Pulmonary artery endothelial cell (primary cell): Measurements from ENCODE around the gene NET1. TPM values are rescaled to one million over a fixed set of nuclear protein-coding genes. Genes with fewer than 3 reads are reported as not detected.
"Not testable (repeated sequence)": the region's sequence is repeated elsewhere in the genome, so short reads cannot be mapped to it uniquely, and the experiment has no call there.

Experiments
- DNase-seq: peaks from one replicate; pipeline ENCODE4 v3.0.0-alpha.2; 2011; ENCODE audit warnings: low read depth, low spot score
- total RNA-seq: library from RNA; depleted of rRNA; stranded (reverse); fragments of >200 nt; gene quantifications from 2 replicates; pipeline ENCODE4 v1.2.3, GENCODE V29; 2014

Gene NET1
- total RNA-seq, 1 donor from 2014 or later: 35.3 TPM

- no peak for DNase-seq
Observed at GRCh38 chr10:5396556-5397300, 15.6 kb upstream of the NET1 start.

DNA sequence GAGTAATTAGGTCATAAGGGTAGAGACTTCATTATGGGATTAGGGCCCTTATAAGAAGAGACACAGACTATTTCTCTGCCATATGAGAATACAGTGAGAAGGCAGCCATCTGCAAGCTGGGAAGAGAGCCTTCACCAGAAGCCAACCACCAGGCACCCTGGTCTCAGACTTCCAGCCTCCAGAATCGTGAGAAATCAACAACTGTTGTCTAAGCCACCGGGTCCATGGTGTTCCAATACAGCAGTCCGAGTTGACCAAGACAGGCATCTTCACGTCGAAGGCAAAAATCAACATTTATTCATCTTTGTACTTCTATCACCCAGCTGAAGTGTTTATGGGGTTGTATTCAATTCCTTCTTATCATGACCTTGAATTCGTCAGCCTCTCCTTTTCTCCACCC, 13.0 kb upstream of the NET1 start:
- no peak for DNase-seq

DNA sequence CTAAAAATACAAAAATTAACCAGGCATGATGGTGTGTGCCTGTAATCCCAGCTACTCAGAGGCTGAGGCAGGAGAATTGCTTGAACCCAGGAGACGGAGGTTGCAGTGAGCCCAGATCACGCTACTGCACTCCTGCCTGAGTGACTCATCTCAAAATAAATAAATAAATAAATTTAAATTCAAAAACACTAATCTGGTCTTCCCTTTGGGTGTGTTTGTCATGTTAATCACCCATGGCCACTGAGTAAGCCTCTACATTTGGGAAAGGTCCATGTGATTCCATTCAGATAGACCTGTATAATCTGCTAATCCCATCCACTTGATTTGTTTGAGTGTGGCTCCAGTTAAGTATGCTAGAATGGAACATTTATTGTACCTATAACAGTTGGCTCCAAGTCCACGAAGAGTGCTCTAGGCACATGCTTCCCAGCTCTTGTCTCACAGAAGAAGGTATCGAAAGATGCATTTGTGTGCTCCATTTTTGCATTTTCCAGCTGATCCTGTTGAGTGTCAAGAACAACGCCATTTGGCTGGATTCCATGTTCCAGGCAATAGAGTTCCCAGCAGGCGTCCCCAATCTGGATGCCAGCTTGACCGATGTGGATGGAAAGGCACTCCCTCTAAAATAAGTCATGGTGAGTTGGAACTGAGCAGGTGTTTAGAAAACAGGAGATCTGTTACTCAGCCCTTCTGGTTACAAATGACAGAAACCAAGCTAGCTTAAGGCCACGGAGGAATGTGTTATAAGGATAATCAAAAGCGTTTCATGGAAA, 11.7 kb upstream of the NET1 start:
- DNase-seq: no peak

- DNase-seq: no peak
Observed at GRCh38 chr10:5402798-5403197, 9.6 kb upstream of the NET1 start.

GRCh38 chr10:5404208-5405041, 7.9 kb upstream of the NET1 start, which contains the start of gene TUBAL3:
Gene TUBAL3, minus strand, starts transcription at chr10:5404828. Its CDS starts 36 bp downstream, at chr10:5404792.
- no peak for DNase-seq

DNA sequence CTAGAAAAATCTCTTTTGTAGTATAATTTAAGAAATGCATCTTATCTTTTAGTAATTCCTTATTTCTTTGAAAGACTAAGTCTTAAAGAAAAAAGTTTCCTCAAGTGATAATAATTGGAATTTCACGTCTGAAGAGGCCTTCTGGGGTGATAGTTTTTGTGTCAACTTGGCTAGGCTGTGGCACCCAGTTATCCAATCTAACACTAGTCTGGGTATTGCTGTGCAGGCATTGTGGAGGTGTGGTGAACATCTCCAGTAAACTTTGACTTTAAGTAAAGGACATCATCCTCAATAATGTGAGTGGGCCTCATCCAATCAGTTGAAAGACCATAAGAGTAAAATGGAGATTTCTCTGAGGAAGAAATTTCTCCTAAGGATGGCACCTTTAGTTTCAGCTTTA, 5.4 kb upstream of the NET1 start:
- no peak for DNase-seq

DNA sequence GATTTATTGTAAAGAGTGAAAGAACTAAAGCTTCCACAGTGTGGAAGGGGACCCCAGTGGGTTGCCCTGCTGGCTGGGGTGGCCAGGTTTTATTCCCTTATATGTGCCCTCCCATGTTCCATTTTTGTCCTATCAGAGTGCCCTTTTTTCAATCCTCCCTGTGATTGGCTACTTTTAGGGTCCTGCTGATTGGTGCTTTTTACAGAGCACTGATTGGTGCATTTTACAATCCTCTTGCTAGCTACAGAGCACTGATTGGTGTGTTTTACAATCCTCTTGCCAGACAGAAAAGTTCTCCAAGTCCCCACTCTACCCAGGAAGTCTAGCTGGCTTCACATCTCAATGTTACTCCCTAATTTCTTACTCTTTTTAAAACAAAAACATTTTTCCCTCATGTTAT, 1.6 kb upstream of the NET1 start:
- DNase-seq: not testable (repeated sequence)

DNA sequence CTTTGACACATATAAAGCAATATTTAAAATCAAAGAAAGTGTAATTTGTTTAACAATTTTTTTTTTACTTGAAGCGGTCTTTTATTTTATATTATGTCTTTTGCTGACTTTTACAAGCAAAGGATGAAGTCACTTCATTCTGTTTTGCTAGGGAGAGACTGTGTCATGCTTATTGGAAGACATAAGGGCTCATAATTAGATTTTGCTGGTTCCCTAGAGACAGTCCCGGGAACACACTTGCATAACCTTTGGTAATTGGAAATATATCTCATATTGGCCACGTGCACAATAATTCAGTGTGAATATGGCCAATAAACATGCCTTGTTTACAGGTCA, 448 bp upstream of the NET1 start:
- no peak for DNase-seq

DNA sequence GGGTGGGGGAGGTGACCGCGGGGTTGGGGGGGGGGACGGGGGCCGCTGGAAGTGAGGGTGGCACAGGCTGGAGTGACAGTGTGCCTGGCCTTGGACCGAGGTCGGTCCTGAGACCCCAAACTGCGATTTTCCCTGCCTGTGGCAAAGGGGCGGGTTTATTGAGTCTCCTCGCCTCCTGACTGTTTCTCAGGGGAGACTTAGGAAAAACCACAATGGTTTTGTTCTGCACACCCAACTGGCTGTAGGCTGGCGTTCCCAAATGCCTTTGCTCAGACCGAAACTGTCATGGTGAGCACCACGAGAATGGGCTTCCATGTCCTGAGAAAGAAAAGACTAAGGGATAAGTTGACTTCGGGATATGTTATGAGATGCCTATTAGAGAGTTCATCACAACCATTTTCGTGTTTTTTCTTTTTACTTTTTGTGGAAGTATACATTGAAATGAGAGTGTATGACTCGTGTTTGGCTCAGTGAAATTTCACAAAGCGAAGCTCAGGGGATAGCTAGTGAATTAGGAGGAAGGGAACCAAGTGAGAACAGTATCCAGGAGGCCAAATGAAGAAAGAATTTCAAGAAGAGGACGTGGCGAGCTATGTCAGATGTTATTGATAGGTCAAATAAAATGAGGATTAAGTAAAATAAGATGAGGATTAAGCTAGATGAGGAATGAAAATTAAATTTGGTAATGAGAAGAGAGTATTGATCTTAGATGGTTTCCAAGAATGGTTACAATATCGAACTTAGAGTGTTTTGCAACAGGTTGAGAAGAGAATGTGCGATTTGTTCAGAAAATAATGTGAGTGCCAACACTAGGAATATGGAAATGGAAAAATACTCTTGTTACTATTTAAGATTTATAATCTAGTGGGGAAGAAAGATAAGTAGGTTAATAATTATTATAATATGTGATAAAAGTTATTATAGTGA, 918 bp downstream of the NET1 start:
- no peak for DNase-seq

GRCh38 chr10:5416981-5417380, 4.6 kb downstream of the NET1 start:
- no peak for DNase-seq

DNA sequence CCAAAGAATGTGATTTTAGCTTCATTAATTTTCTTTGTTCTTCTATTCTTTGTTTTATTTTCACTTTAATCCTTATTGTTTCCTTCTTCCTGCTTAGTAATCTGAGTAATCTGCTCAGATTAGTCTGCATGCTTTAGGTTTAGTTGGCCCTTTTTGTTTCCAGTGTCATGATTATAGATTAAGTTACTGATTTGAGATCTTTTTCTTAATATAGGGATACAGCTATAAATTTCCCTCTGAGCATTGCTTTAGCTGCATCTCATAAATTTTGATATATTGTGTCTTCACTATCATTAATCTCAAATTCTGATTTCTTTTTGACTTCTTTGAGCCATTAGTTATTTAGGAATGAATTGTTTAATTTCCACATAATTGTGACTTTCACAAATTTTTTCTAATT, 6.2 kb downstream of the NET1 start:
- DNase-seq: no peak

GRCh38 chr10:5419466-5420094, 7.2 kb downstream of the NET1 start:
- DNase-seq: no peak

DNA sequence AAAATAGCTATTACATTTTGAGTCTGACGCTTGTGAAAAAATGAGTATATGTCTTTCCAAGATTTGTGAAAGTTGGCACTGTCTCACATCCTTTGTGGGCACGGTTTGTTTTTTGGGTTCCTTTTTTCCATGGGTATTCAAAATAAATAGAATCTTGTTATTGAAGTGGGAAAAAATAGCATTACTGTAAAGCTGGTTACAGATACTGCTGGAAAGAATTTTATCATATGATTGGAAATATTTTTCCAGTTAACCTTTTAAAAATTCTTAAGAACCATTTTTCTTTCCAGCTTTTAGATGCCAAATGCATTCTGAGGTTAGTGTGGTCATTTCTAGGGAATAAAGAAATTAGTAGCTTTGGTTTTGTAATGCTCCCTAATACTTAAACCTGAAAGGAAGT, 11.4 kb downstream of the NET1 start:
- DNase-seq: no peak

DNA sequence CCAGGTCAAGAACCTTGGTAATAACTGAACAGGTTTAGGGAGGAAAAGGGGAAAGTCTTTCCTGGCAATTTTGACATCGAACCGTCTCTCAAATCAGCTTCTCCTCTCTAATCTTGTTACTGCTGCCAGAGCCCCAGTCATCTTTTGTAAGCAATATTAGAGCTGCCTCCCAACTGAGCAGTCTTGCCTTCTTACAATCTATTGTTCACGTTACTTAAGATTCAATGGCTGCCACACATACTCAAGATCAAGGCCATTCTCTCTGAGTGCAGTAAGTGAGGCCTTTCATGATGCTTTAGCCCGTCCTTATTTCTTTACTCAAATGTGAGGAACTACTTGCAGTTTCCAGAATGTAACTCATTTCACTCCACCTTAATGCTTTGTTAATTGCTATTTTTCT, 12.4 kb downstream of the NET1 start:
- DNase-seq: no peak

- DNase-seq: no peak
Observed at GRCh38 chr10:5428133-5428532, 15.8 kb downstream of the NET1 start.

DNA sequence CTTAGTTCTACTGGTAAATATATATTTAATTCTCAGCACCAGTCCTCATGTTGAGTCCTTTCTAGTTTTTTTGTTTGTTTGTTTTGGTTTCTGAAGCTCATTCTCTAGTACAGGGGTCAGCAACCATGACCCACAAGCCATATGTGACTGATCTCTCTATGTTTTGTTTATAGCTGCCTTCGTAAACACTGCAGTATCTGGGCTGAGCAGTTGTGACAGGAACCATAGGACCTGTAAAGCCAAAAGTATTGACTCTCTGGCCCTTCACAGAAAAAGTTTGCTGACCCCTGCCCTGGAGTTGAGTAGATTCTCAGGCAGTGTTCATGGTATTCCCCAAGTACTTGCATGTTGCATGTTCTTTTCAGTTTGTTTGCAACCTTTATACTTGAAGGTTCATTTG, 20.8 kb downstream of the NET1 start:
- no peak for DNase-seq

DNA sequence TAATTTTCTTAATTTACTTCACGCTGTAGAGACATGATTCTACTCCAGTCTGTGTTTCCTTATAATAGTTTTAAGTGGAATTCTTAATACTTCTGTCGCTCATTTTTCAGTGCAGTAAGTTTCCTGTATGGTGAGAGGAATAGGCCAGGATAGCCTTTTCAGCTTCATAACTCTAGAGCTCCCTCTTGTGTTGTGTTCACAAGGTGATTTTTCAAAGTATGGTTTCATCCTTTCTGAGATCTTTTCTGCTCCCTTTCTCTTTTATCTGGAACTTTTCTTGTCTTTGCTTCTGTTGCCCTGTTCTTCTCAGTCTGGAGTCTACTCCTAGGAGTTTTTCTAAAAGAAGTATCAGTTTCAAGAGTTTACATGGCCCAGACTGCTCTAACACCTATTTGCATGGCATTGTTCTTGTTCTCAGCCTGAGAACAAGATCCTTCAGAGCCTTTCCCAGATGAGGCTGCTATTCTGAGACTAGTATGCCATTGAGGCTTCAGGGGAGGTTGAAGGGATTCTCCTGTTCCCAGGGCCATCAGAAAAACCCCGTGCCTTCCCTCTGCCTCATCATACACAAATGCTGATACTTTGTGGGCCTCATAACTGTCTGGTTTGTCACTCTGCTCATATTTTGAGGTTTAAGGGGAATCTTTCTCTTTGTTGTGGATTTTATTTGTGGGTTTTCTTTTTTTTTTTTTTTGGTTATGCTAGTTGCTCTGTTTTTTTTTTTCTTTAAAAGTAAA, 21.8 kb downstream of the NET1 start:
- DNase-seq: no peak

DNA sequence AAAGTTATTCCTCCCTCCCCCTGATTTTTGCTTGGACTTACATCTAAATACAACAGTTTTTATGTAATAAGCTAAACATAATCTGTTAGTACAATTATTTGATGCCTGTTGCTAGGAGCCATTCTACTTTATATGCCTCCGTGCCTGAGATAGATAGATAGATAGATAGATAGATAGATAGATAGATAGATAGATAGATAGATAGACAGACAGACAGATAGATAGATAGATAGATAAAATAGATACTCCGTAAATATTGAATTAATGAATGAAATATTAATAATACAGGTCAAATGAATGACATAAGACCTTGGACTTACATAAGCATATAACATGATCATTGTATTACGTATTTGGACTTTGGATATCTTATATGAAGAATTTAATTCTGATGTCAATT, 23.0 kb downstream of the NET1 start:
- DNase-seq: no peak

DNA sequence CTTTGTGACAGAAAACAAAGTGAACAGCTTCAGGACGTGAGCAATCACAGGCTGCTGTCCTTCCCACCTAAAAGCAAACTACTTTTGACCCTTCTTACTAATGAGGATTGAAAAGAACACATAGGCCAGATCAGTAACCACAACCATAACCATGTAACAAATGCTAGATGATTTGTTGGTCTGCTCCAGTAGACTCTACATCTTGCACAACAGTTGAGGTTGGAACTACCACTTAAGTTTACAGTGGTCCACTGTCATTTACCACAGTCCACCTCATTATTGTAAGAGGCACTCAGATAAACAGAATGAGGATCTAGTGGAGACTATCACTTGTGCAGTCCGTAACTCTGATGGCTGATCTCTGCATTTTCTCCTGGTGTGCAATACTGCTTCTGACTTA, 27.8 kb downstream of the NET1 start:
- DNase-seq: no peak

- DNase-seq: no peak
Observed at GRCh38 chr10:5441106-5441505, 28.7 kb downstream of the NET1 start.
